ENCODE data around the gene SLC8A1.

The SLC8A1 gene

DNA sequence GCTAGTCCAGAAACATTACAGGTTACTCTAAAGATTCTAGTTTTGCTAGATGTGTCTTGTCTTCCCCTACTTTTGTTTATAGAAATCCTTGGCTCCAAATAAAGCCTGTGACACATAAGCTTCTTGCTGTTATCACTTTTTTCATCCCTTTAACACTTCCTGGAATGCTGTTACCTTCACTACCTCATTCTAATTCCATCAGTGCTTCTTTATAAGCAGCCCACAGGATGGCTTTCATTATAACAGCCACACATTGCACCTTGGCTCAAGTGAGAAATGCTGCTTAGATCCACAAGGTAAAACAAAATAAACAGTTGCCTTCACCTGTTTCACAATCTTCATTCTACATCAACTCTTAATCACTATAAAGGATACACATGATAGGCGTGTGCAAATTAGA is 221.7 kb downstream of the SLC8A1 start:
- no peak overlapping the region for H2AFZ ChIP-seq (ENCODE audit: insufficient read depth, low read length, poor library complexity)
- no peak overlapping the region for H3K23ac ChIP-seq (ENCODE audit: low read length)
- no peak overlapping the region for H2BK120ac ChIP-seq (ENCODE audit: insufficient read depth, low read length, poor library complexity)
- no peaks in the 10 kb centered on the region for H3K4me1 ChIP-seq (ENCODE audit: control insufficient read depth in 1 of 2, insufficient read depth in 2 of 2, low read length in 2 of 2)
- no peak overlapping the region for H3K9ac ChIP-seq (ENCODE audit: low read length)
- H3K79me2 ChIP-seq (ENCODE audit: control insufficient read depth, insufficient read depth, low read length, poor library complexity), result no peaks in the 10 kb centered on the region
- DNase-seq, result peak; percentile 26 to 60
- no peak overlapping the region for H4K91ac ChIP-seq (ENCODE audit: low read depth, low read length)
- H2BK12ac ChIP-seq (ENCODE audit: low read length), result no peak overlapping the region
- H2AK5ac ChIP-seq (ENCODE audit: low read length), result no peak overlapping the region
- H2BK5ac ChIP-seq (ENCODE audit: low read depth, low read length, poor library complexity), result no peak overlapping the region
- WGBS (ENCODE audit: extremely low coverage, insufficient coverage, insufficient read length), result no CpG with 5 or more reads among the region's 1 CpG
- H3K14ac ChIP-seq (ENCODE audit: low read length), result no peak overlapping the region
- H3K4me3 ChIP-seq (ENCODE audit: low read depth, low read length), result no peak overlapping the region
- H3K4ac ChIP-seq (ENCODE audit: low read depth, low read length), result no peak overlapping the region
- H3K9me3 ChIP-seq (ENCODE audit: insufficient read depth, low read depth, low read length), result no peaks in the 10 kb centered on the region
- H3K4me2 ChIP-seq (ENCODE audit: low read length), result no peak overlapping the region
- H3K27me3 ChIP-seq (ENCODE audit: insufficient read depth, low read length), result no peaks in the 10 kb centered on the region
- H3K36me3 ChIP-seq (ENCODE audit: control insufficient read depth in 1 of 2, insufficient read depth in 2 of 2, low read length in 2 of 2), result no peaks in the 10 kb centered on the region
- no peak overlapping the region for H4K12ac ChIP-seq (ENCODE audit: low read depth, low read length)
- no peak overlapping the region for H4K8ac ChIP-seq (ENCODE audit: low read depth, low read length)
- no peaks in the 10 kb centered on the region for H3K79me1 ChIP-seq (ENCODE audit: low read length)
- H3K27ac ChIP-seq (ENCODE audit: low read depth, low read length), result no peak overlapping the region
- no peak overlapping the region for H3K18ac ChIP-seq (ENCODE audit: low read length)

DNA sequence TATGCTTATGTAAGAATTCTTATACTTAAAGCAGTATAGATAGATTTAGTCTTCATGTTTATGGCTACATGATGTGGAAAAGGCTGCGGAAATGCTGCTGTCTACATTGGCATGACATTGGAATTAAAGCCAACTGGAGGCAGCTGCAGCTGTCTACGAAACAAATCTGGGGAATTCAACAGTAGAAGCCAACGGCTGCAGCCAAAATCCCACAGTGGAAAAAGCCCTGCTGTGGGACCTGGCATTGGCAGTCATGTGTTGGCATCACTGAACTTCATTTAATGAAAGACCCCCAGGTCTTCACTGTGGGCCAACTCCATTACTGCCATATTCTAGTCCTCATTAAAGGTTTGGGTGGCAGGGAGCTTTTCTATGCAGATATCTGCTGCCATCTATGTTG is 223.6 kb downstream of the SLC8A1 start:
- no peak for DNase-seq
- Histone ChIP-seq H3K79me1 (ENCODE audit: low read length) (no peaks in the 10 kb centered on the region), H2BK12ac (ENCODE audit: low read length) (no peak overlapping the region), H3K27me3 (ENCODE audit: insufficient read depth, low read length) (no peaks in the 10 kb centered on the region), H3K18ac (ENCODE audit: low read length) (no peak overlapping the region), H3K23ac (ENCODE audit: low read length) (no peak overlapping the region), H3K27ac (ENCODE audit: low read depth, low read length) (no peak overlapping the region), H4K8ac (ENCODE audit: low read depth, low read length) (no peak overlapping the region), H2BK120ac (ENCODE audit: insufficient read depth, low read length, poor library complexity) (no peak overlapping the region), H3K4me2 (ENCODE audit: low read length) (no peak overlapping the region), H3K4me3 (ENCODE audit: low read depth, low read length) (no peak overlapping the region), H3K36me3 (ENCODE audit: control insufficient read depth in 1 of 2, insufficient read depth in 2 of 2, low read length in 2 of 2) (no peaks in the 10 kb centered on the region), H3K9ac (ENCODE audit: low read length) (no peak overlapping the region), H2AFZ (ENCODE audit: insufficient read depth, low read length, poor library complexity) (no peak overlapping the region), H4K12ac (ENCODE audit: low read depth, low read length) (no peak overlapping the region), H3K79me2 (ENCODE audit: control insufficient read depth, insufficient read depth, low read length, poor library complexity) (no peaks in the 10 kb centered on the region), H3K9me3 (ENCODE audit: insufficient read depth, low read depth, low read length) (no peaks in the 10 kb centered on the region), H2BK5ac (ENCODE audit: low read depth, low read length, poor library complexity) (no peak overlapping the region), H4K91ac (ENCODE audit: low read depth, low read length) (no peak overlapping the region), H3K4ac (ENCODE audit: low read depth, low read length) (no peak overlapping the region), H3K4me1 (ENCODE audit: control insufficient read depth in 1 of 2, insufficient read depth in 2 of 2, low read length in 2 of 2) (no peaks in the 10 kb centered on the region), H2AK5ac (ENCODE audit: low read length) (no peak overlapping the region), H3K14ac (ENCODE audit: low read length) (no peak overlapping the region)
- WGBS (ENCODE audit: extremely low coverage, insufficient coverage, insufficient read length), result no CpG with 5 or more reads among the region's 3 CpGs

DNA sequence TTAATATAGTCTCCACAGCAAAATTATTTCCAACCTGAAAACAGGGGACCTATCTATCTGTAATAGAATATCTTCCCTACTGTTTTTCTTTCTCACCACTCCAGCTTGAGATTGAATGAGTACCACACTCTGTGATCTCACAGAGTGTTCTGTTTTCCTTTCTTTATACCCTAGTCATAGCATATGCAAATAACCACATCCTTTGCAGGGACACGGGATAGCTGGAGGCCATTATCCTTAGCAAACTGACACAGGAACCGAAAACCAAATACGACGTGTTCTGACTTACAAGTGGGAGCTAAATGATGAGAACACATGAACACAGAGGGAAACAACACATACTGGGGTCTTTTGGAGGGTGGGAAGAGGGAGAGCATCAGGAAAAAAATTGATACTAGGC is 224.7 kb downstream of the SLC8A1 start:
- H2BK12ac ChIP-seq (ENCODE audit: low read length), result no peak overlapping the region
- H2AK5ac ChIP-seq (ENCODE audit: low read length), result no peak overlapping the region
- no peak overlapping the region for H3K4ac ChIP-seq (ENCODE audit: low read depth, low read length)
- no peaks in the 10 kb centered on the region for H3K9me3 ChIP-seq (ENCODE audit: insufficient read depth, low read depth, low read length)
- H2AFZ ChIP-seq (ENCODE audit: insufficient read depth, low read length, poor library complexity), result no peak overlapping the region
- no peak overlapping the region for H3K4me3 ChIP-seq (ENCODE audit: low read depth, low read length)
- no peak overlapping the region for H2BK120ac ChIP-seq (ENCODE audit: insufficient read depth, low read length, poor library complexity)
- no peak for DNase-seq
- no peaks in the 10 kb centered on the region for H3K4me1 ChIP-seq (ENCODE audit: control insufficient read depth in 1 of 2, insufficient read depth in 2 of 2, low read length in 2 of 2)
- H3K9ac ChIP-seq (ENCODE audit: low read length), result no peak overlapping the region
- H4K91ac ChIP-seq (ENCODE audit: low read depth, low read length), result no peak overlapping the region
- no peak overlapping the region for H3K18ac ChIP-seq (ENCODE audit: low read length)
- H3K36me3 ChIP-seq (ENCODE audit: control insufficient read depth in 1 of 2, insufficient read depth in 2 of 2, low read length in 2 of 2), result no peaks in the 10 kb centered on the region
- WGBS (ENCODE audit: extremely low coverage, insufficient coverage, insufficient read length), result no CpG with 5 or more reads among the region's 4 CpGs
- H3K79me2 ChIP-seq (ENCODE audit: control insufficient read depth, insufficient read depth, low read length, poor library complexity), result no peaks in the 10 kb centered on the region
- no peak overlapping the region for H4K12ac ChIP-seq (ENCODE audit: low read depth, low read length)
- H4K8ac ChIP-seq (ENCODE audit: low read depth, low read length), result no peak overlapping the region
- H3K27me3 ChIP-seq (ENCODE audit: insufficient read depth, low read length), result no peaks in the 10 kb centered on the region
- H3K27ac ChIP-seq (ENCODE audit: low read depth, low read length), result no peak overlapping the region
- no peak overlapping the region for H3K4me2 ChIP-seq (ENCODE audit: low read length)
- H3K14ac ChIP-seq (ENCODE audit: low read length), result no peak overlapping the region
- no peaks in the 10 kb centered on the region for H3K79me1 ChIP-seq (ENCODE audit: low read length)
- H2BK5ac ChIP-seq (ENCODE audit: low read depth, low read length, poor library complexity), result no peak overlapping the region
- H3K23ac ChIP-seq (ENCODE audit: low read length), result no peak overlapping the region

DNA sequence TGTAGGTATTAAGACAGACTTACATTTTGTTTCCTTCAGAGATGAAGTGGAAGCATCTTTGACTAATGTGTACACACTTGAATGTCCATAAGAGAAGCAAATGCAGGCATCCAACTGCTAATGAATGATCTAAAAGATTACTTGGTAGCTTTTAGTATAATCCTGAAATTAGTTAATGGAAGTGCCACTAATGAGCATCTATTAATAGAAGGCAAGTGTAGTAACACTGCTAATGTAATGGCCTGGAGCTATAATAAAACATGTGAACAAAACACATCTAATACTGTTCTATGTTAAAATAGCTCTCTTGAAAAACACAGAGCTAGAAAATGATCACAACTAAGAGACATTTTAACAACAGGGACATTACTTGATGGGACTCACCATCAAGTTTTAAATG is 225.3 kb downstream of the SLC8A1 start:
- no peak overlapping the region for H4K8ac ChIP-seq (ENCODE audit: low read depth, low read length)
- no peak overlapping the region for H3K23ac ChIP-seq (ENCODE audit: low read length)
- DNase-seq, result no peak
- H3K4me3 ChIP-seq (ENCODE audit: low read depth, low read length), result no peak overlapping the region
- no peak overlapping the region for H3K14ac ChIP-seq (ENCODE audit: low read length)
- H4K91ac ChIP-seq (ENCODE audit: low read depth, low read length), result no peak overlapping the region
- H3K36me3 ChIP-seq (ENCODE audit: control insufficient read depth in 1 of 2, insufficient read depth in 2 of 2, low read length in 2 of 2), result no peaks in the 10 kb centered on the region
- no peaks in the 10 kb centered on the region for H3K27me3 ChIP-seq (ENCODE audit: insufficient read depth, low read length)
- H2BK120ac ChIP-seq (ENCODE audit: insufficient read depth, low read length, poor library complexity), result no peak overlapping the region
- H3K18ac ChIP-seq (ENCODE audit: low read length), result no peak overlapping the region
- H3K4ac ChIP-seq (ENCODE audit: low read depth, low read length), result no peak overlapping the region
- H3K79me2 ChIP-seq (ENCODE audit: control insufficient read depth, insufficient read depth, low read length, poor library complexity), result no peaks in the 10 kb centered on the region
- no peak overlapping the region for H4K12ac ChIP-seq (ENCODE audit: low read depth, low read length)
- no peak overlapping the region for H2AFZ ChIP-seq (ENCODE audit: insufficient read depth, low read length, poor library complexity)
- H3K9ac ChIP-seq (ENCODE audit: low read length), result no peak overlapping the region
- H3K27ac ChIP-seq (ENCODE audit: low read depth, low read length), result peak overlapping the region; percentile 52
- no peak overlapping the region for H2BK5ac ChIP-seq (ENCODE audit: low read depth, low read length, poor library complexity)
- H2AK5ac ChIP-seq (ENCODE audit: low read length), result no peak overlapping the region
- H3K79me1 ChIP-seq (ENCODE audit: low read length), result no peaks in the 10 kb centered on the region
- no peaks in the 10 kb centered on the region for H3K4me1 ChIP-seq (ENCODE audit: control insufficient read depth in 1 of 2, insufficient read depth in 2 of 2, low read length in 2 of 2)
- no peak overlapping the region for H3K4me2 ChIP-seq (ENCODE audit: low read length)
- H3K9me3 ChIP-seq (ENCODE audit: insufficient read depth, low read depth, low read length), result no peaks in the 10 kb centered on the region
- no peak overlapping the region for H2BK12ac ChIP-seq (ENCODE audit: low read length)
